ENCODE data around the gene CHRNB1.

Gene CHRNB1

DNA sequence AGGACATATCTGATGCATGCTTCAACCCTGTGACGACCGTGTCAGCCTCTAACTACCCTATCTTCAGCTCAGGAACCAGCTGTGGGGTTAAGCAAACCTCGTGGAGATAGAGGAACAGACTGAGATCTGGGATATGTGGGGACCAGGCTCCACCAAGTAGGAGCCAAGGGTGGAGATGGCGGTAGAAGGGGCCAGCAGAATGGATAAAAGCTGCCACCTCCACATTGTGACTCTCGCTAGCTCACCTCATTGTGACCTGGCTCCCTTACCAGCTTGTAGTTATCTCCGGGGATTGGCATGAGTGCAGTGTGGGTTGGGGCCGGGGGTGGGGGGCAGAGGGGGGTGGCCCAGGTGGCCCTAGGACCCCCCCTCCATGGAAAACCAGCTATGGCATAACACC lies 19.5 kb upstream of the CHRNB1 start, which contains the start of gene SPEM2:
Gene SPEM2 (plus strand): TSS at position 301 of the 400 bp plus-strand sequence. CDS start 73 bp downstream, at position 374.
- no peak within 1 kb of the TSS for H3K4me3 ChIP-seq (ENCODE audit: low read depth in 1 of 2, low read length in 2 of 2)
- H4K20me1 ChIP-seq (ENCODE audit: insufficient read depth, low read length) = no peaks in the 10 kb centered on the region; the same call in 1 of the 2 replicates
- H3K27me3 ChIP-seq (ENCODE audit: insufficient read depth, low read length, poor library complexity) = no peaks in the 10 kb centered on the region
- H3K9me3 ChIP-seq (ENCODE audit: insufficient read depth, low read length, severe bottlenecking) = no peaks in the 10 kb centered on the region
- no peak within 1 kb of the TSS for H3K9ac ChIP-seq (ENCODE audit: low read depth, low read length)
- H3K4me2 ChIP-seq (ENCODE audit: insufficient read depth, low read length) = no peak within 1 kb of the TSS
- H3K27ac ChIP-seq (ENCODE audit: low read length) = no peak within 1 kb of the TSS
- TF ChIP-seq, protein P1, sequence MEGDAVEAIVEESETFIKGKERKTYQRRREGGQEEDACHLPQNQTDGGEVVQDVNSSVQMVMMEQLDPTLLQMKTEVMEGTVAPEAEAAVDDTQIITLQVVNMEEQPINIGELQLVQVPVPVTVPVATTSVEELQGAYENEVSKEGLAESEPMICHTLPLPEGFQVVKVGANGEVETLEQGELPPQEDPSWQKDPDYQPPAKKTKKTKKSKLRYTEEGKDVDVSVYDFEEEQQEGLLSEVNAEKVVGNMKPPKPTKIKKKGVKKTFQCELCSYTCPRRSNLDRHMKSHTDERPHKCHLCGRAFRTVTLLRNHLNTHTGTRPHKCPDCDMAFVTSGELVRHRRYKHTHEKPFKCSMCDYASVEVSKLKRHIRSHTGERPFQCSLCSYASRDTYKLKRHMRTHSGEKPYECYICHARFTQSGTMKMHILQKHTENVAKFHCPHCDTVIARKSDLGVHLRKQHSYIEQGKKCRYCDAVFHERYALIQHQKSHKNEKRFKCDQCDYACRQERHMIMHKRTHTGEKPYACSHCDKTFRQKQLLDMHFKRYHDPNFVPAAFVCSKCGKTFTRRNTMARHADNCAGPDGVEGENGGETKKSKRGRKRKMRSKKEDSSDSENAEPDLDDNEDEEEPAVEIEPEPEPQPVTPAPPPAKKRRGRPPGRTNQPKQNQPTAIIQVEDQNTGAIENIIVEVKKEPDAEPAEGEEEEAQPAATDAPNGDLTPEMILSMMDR (IDR thresholded peaks at IDR 0.05; ENCODE audit: borderline replicate concordance, extremely low read depth, low read length, poor library complexity, severe bottlenecking) = no peak
- no peak for TF ChIP-seq EZH2 (IDR thresholded peaks at IDR 0.05; ENCODE audit: borderline replicate concordance, low read depth, low read length, severe bottlenecking)
- ATAC-seq (ENCODE audit: insufficient read depth, low read depth) (no peak), DNase-seq (no peak)
- no peaks in the 10 kb centered on the region for H3K4me1 ChIP-seq (ENCODE audit: insufficient read depth, low read length)
- no peaks in the 10 kb centered on the region for H3K79me2 ChIP-seq (ENCODE audit: insufficient read depth, low read length)
- no peaks in the 10 kb centered on the region for H3K36me3 ChIP-seq (ENCODE audit: insufficient read depth, low read length)
- H2AFZ ChIP-seq (ENCODE audit: low read depth, low read length) = no peak within 1 kb of the TSS

DNA sequence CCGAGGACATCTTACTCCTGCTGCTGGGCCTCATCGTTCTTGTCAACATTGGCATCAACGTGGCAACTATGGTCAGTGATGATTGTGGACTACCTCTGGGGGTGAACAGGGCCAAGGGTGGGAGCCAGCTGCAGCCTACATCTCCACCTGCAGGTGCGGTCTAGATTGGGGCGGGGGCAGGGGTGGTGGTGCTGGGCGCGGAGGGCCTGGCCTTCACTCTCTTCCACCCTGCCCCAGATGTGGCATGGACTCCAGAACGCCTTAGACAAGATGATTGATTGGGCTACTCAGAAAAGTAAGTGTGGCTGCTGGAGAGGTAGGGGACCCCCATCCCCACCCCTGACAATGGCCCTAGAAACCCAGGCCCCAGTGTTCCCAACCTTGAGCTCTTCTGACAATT lies 19.1 kb upstream of the CHRNB1 start:
- TF ChIP-seq, protein P1 (IDR thresholded peaks at IDR 0.05; ENCODE audit: borderline replicate concordance, extremely low read depth, low read length, poor library complexity, severe bottlenecking) = no peak
- no peak for TF ChIP-seq EZH2 (IDR thresholded peaks at IDR 0.05; ENCODE audit: borderline replicate concordance, low read depth, low read length, severe bottlenecking)
- Histone ChIP-seq H3K27ac (ENCODE audit: low read length) (no peak overlapping the region), H3K4me1 (ENCODE audit: insufficient read depth, low read length) (no peaks in the 10 kb centered on the region), H3K9ac (ENCODE audit: low read depth, low read length) (no peak overlapping the region), H3K27me3 (ENCODE audit: insufficient read depth, low read length, poor library complexity) (no peaks in the 10 kb centered on the region), H3K9me3 (ENCODE audit: insufficient read depth, low read length, severe bottlenecking) (no peaks in the 10 kb centered on the region), H3K4me3 (ENCODE audit: low read depth in 1 of 2, low read length in 2 of 2) (no peak overlapping the region), H3K36me3 (ENCODE audit: insufficient read depth, low read length) (no peaks in the 10 kb centered on the region), H2AFZ (ENCODE audit: low read depth, low read length) (no peak overlapping the region), H4K20me1 (ENCODE audit: insufficient read depth, low read length) (no peaks in the 10 kb centered on the region; the same call in 1 of the 2 replicates), H3K79me2 (ENCODE audit: insufficient read depth, low read length) (no peaks in the 10 kb centered on the region), H3K4me2 (ENCODE audit: insufficient read depth, low read length) (no peak overlapping the region)
- no peak for DNase-seq
- no peak for ATAC-seq (ENCODE audit: insufficient read depth, low read depth)

DNA sequence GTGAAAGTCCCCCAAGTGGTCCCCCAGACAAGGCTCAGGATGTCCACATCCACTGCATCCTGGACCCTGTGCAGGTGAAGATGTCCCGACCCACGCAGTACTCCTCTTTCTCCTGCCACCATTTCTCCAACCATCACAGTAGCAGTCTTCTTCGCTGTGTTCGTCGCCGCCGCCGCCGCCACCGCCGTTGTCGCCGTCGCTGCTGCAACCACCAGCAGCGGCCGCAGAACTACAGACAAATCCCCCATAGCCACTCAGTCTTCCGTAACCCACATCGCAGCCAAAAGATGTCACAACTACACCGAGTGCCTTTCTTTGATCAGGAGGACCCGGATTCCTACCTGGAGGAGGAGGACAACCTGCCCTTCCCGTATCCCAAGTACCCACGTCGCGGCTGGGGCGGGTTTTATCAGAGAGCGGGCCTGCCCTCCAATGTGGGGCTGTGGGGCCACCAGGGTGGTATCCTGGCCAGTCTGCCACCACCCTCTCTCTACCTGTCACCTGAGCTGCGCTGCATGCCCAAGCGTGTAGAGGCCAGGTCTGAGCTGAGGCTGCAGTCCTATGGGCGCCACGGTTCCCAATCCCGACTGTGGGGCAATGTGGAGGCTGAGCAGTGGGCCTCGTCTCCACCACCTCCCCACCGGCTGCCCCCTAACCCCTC lies 18.5 kb upstream of the CHRNB1 start:
- no peak for ATAC-seq (ENCODE audit: insufficient read depth, low read depth)
- TF ChIP-seq EZH2 (IDR thresholded peaks at IDR 0.05; ENCODE audit: borderline replicate concordance, low read depth, low read length, severe bottlenecking) = no peak
- TF ChIP-seq, protein P1 (IDR thresholded peaks at IDR 0.05; ENCODE audit: borderline replicate concordance, extremely low read depth, low read length, poor library complexity, severe bottlenecking) = no peak
- H4K20me1 ChIP-seq (ENCODE audit: insufficient read depth, low read length) = no peaks in the 10 kb centered on the region; the same call in 1 of the 2 replicates
- H3K9me3 ChIP-seq (ENCODE audit: insufficient read depth, low read length, severe bottlenecking) = no peaks in the 10 kb centered on the region
- H3K36me3 ChIP-seq (ENCODE audit: insufficient read depth, low read length) = no peaks in the 10 kb centered on the region
- H3K4me2 ChIP-seq (ENCODE audit: insufficient read depth, low read length) = no peak overlapping the region
- H3K79me2 ChIP-seq (ENCODE audit: insufficient read depth, low read length) = no peaks in the 10 kb centered on the region
- no peaks in the 10 kb centered on the region for H3K27me3 ChIP-seq (ENCODE audit: insufficient read depth, low read length, poor library complexity)
- H3K4me3 ChIP-seq (ENCODE audit: low read depth in 1 of 2, low read length in 2 of 2) = no peak overlapping the region
- H3K4me1 ChIP-seq (ENCODE audit: insufficient read depth, low read length) = no peaks in the 10 kb centered on the region
- no peak overlapping the region for H3K9ac ChIP-seq (ENCODE audit: low read depth, low read length)
- DNase-seq = no peak
- no peak overlapping the region for H2AFZ ChIP-seq (ENCODE audit: low read depth, low read length)
- H3K27ac ChIP-seq (ENCODE audit: low read length) = no peak overlapping the region
